Measurements from ENCODE around the gene REN.

- TF ChIP-seq CTCF (IDR thresholded peaks at IDR 0.05) (no peak), POLR2A (IDR thresholded peaks at IDR 0.05) (no peak)
Measured at GRCh38 chr1:204169858-204170257, 3.7 kb upstream of the REN start.
